DMS153 (cell line): ENCODE data around the gene DOCK11.
"Not testable (repeated sequence)": the region's sequence is repeated elsewhere in the genome, so short reads cannot be mapped to it uniquely, and the experiment has no call there.

Experiments used
- DNase-seq: peaks from one replicate; lab custom pipeline; 2025; lab: John Stamatoyannopoulos, UW

DOCK11 gene

DNA sequence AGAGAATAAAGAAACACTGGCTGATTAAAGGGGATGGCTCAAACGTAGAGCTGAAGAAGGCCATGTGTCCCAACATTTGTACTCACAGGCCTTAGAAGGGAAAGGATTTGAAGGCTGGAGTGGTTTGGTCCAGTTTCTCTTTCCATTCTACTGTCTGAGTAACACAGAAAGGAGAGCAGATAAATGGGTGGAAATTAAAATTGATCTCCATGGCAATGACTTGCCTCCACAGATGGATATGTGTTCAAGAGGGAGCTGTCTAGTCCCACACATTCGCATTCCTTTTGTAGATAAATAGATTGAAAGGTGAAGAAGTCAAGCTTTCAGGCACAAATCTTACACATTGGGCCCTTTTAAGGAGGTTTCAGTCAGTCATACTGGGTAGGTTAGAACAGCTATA lies 74.6 kb downstream of the DOCK11 start:
- DNase-seq, result no peak

GRCh38 chrX:118571836-118572235 lies 76.2 kb downstream of the DOCK11 start:
- no peak for DNase-seq

GRCh38 chrX:118574666-118575065 lies 79.1 kb downstream of the DOCK11 start:
- no peak for DNase-seq

DNA sequence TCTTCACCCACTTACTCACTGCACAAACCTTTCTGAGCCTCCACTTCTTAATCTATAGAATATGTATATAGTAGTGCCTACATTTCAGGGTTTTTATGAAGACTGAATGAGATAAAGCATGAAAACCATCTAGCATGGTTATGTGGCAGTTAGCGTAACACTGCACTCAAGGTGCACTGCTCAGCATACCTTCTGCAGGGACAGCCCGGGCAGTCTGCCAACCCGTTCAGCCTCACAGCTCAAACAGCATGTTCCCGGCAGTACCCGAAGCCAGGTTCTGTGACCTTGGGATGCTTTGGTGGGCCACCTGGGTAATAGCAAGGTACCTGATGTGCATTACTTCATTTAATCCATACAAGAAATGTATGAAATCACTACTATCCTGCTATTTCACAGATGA lies 81.4 kb downstream of the DOCK11 start:
- no peak for DNase-seq

DNA sequence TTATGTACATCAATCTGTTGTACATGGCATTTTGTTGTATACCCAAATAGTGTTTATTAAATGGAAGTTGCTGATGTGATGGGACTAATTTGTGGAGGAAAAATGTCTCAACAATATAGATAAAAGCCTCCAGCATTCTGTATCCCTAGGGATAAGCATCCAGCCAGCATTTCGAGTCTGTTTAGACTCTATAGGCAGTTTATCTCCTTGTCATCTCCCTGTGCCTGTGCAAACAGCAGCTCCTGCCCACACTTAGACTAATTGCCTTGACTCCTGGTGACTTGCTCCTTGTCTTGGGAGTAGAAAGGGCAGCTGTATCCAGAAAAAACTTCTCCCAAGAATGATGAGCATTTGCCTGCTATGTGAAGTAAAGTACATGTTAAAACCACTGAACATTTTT lies 83.8 kb downstream of the DOCK11 start:
- no peak for DNase-seq

DNA sequence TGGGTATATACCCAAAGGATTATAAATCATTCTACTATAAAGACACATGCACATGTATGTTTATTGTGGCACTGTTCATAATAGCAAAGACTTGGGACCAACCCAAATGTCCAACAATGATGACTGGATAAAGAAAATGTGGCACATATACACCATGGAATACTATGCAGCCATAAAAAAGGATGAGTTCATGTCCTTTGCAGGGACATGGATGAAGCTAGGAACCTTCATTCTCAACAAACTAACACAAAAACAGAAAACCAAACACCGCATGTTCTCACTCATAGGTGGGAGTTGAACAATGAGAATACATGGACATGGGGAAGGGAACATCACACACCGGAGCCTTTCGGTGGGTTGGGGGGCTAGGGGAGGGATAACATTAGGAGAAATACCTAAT lies 87.3 kb downstream of the DOCK11 start:
- not testable (repeated sequence) for DNase-seq

GRCh38 chrX:118583781-118584180 lies 88.2 kb downstream of the DOCK11 start:
- no peak for DNase-seq

DNA sequence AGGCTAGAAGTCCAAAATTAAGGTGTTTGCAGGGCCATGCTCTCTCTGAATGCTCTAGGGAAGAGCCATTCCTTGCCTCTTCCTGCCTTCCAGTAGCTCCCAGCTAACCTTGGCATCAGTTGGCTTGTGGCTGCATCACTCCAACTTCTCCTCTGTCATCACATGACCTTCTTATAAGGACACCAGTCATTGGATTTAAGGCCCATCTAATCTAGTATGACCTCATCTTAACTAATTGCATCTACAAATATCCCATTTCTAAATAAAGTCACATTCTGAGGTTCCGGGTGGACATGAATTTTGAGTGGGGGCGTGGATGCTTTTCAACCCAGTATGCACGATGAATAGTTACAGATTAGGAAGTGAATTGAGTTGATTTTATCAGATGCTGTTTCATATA lies 89.7 kb downstream of the DOCK11 start:
- DNase-seq, result no peak

GRCh38 chrX:118586206-118586605 lies 90.6 kb downstream of the DOCK11 start:
- DNase-seq, result not testable (repeated sequence)

DNA sequence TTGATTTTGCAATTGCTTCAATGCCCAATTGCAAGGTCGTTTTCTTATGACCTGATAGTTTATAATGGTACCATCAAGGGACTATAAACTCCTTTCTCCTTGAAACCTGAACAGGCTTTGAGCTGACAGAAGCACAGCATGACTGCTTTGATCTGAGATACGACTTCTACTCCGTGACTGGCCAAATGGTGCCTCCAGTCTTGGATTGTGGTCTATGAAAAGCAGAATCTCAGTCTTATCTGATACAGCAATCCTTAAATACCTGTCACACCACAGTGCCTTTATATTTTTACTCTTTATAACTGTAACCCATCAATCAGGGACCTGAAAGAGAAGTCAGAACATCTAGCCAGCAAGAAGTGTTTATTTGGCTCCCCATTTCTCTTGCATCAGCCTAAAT lies 93.1 kb downstream of the DOCK11 start:
- no peak for DNase-seq

- no peak for DNase-seq
These were observed 93.6 kb downstream of the DOCK11 start for GRCh38 chrX:118589227-118589626.

DNA sequence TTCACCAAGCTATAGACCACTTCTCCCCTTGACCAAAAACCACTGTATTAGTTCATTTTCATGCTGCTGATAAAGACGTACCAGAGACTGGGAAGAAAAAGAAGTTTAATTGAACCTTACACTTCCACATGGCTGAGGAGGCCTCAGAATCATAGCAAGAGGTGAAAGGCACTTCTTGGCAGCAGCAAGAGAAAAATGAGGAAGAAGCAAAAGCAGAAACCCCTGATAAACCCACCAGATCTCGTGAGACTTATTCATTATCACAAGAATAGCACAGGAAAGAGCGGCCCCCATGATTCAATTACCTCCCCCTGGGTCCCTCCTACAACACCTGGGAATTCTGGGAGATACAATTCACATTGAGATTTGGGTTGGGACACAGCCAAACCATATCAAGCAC lies 97.8 kb downstream of the DOCK11 start:
- DNase-seq, result no peak

DNA sequence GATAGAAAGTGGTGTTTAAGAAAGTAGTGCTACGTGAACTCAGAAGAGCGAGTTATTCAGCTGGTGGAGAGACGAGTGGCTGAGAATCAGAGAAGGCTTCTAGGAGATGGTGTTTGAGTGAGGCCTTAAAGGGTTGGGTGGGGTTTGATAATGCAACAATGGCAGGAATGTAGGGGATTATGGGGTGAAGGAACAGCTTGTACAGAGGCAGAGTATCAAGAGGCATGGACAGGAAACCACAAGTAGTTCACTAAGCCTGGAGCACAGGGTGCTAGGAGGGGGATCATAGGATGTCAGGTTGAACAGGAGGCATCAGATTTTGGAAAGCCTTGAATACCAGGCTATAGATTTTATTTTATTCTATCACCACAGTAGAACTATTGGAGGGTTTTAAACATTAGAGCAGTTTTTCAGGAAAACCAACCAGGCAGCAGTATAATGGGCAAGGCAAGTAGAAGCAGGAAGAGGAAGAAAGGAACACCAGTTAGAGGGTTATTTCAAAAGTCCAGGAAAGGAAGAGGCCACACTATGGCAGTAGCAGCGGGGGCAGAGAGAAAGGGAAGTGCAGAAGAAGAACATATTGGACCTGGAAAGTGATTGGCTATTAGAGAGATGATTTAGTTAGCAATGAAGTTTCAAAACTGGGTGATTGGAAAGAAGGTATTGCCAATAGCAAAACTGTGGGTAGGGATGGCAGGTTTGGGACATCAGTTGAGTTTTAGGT lies 99.2 kb downstream of the DOCK11 start:
- no peak for DNase-seq

DNA sequence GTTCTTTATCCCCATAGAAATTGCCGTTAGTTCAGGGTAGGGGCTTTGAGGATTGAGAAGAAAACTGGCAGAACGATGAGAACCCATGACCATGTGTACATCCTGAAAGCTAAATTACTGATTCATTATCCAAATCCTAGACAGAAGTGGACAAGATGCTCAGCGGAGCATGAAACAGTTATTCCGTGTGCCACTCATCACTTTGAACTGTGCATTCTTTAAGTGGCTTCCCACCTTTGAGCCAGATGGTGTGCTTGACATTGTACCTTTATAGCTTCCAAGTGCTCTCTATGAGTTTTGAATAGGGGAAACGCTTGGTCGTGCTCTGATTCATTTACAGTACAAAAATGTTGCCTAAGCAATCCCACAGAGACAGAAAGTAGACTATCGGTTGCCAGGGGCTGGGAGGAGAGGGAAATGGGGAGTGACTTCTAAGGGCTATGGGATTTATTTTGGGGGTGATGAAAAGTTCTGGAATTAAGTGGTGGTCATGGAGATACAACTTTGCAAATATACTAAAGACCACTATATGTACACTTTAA lies 100.0 kb downstream of the DOCK11 start:
- no peak for DNase-seq

- no peak for DNase-seq
These were observed 100.8 kb downstream of the DOCK11 start for GRCh38 chrX:118596390-118596789.

DNA sequence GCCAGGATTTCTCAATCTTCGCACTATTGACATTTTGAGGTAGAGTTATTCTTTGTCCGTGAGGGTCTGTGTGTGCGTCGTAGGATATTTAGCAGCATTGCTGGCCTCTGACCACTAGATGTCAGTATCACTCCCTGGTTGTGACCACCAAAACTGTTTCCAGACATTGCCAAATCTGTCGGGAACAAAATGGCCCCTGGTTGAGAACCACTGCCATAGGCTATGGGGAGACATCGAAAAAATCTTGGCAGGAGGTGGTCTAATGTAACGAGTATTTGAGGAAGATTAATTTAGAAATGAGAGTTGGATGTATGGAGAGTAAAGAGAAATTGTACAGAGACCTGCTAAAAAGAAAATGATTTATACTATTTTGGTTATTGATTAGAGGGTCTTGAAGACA lies 108.4 kb downstream of the DOCK11 start:
- DNase-seq, result no peak

DNA sequence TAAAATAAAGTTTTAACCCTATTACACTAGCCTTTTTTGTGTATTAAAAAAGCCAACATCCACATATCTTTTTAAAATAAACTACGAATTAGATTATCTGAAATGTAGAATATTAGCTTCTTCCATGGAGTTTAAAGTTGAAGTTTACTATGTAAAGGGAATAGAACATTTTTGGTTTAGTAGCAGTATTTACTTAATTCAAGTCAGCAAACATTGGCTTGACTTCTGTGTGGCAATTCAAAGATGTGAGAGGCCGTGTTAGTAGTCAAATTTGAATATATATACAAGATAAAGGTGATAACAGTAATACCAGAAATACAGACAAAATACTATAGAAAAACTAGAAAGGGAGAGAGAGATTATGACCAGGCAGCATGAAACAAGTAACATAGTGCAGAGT lies 116.7 kb downstream of the DOCK11 start:
- DNase-seq, result no peak

DNA sequence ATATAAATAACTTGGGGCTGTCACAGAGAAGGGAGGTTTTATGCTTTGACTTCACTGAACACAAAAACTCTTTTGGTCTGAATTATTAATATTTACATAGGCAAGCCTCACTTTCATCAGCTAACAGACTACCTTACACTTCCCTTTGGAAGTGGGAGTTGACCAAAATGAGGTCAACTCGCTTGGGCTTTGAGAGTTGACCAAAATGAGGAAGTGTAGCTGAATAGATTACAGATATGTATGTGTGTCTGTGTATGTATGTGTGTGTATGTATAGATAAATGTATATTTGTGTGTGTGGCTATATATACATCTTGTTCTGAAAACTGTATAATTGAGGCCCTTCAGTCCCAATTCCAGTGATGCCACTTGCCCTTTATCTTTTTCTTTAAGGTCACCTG lies 118.5 kb downstream of the DOCK11 start:
- DNase-seq, result no peak

- DNase-seq, result no peak
These were observed 119.5 kb downstream of the DOCK11 start for GRCh38 chrX:118615141-118615540.

GRCh38 chrX:118621081-118621759 lies 125.6 kb downstream of the DOCK11 start:
- DNase-seq, result no peak

DNA sequence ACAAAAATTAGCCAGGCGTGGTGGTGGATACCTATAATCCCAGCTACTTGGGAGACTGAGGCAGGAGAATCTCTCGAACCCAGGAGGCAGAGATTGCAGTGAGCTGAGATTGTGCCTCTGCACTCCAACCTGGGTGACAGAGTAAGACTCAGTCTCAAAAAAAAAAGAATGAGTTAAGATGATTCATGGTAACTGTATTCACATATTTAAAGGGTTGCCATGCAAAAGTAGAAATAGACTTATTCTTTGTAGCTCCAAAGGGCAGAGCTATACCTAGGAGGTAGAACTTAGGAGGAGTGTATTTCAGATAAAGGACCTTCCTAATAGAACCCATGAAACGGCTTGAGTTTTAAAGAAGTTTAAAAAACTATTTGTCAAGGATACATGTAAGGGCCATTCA lies 127.4 kb downstream of the DOCK11 start:
- DNase-seq, result no peak

- DNase-seq, result no peak
These were observed 130.7 kb downstream of the DOCK11 start for GRCh38 chrX:118626346-118626745.

DNA sequence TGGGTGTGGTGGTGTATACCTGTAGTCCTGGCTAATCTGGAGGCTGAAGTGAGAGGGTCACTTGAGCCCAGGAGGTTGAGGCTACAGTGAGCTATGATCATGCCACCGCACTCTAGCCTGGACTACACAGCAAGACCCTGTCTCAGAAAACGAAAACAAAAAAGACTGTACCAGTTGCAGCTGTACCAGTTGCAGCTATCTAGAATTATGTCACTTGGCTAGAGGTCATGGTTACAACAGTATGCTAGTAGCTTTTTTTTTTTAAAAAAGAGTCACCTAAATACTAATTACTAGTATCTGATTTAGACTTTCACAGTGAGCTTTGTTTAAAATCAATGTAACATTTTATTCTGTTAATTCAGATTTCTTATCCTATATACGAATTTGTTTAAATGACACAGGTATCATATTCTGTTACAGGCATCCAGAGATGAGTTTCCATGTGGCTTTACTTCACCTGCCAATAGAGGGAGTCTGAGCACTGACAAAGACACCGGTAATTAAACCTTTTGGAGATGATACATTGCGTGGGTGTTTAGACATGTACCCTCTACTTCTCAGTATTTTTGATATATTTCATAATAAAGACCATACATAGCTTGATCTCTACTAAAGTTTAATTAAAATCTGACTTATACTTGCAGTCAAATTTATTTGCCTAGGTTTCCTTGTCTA lies 131.6 kb downstream of the DOCK11 start:
- peak; percentile 7 for DNase-seq
